Mucosa of descending colon (tissue), 3 donors: ENCODE data around the gene LPIN2. TPM values are rescaled to one million over a fixed set of nuclear protein-coding genes. Genes with fewer than 3 reads are reported as not detected.
"Not testable (repeated sequence)": the region's sequence is repeated elsewhere in the genome, so short reads cannot be mapped to it uniquely, and the experiment has no call there.

Source experiments
- ATAC-seq: fragments of 200-7000 bp; cut with Tn5 transposase; one replicate; pipeline ENCODE4 v1.9.1; 2020; ENCODE audit warnings: mild to moderate bottlenecking, moderate library complexity
- DNase-seq, 3 donors: peaks; one replicate each; pipeline ENCODE4 v3.0.0-alpha.2; 2020
- H3K36me3 ChIP-seq: fragments of 200-600 bp; one replicate; pipeline ENCODE4 v1.8.0; 2021; ENCODE audit warnings: low read depth, mild to moderate bottlenecking
- H3K4me1 ChIP-seq: fragments of 200-600 bp; one replicate; pipeline ENCODE4 v1.8.0; 2021; ENCODE audit warnings: low read depth, mild to moderate bottlenecking
- H3K4me3 ChIP-seq: fragments of 200-600 bp; one replicate; pipeline ENCODE4 v1.8.0; 2021; ENCODE audit warnings: mild to moderate bottlenecking
- H3K9me3 ChIP-seq: fragments of 200-600 bp; one replicate; pipeline ENCODE4 v1.8.0; 2021; ENCODE audit warnings: mild to moderate bottlenecking
- CTCF ChIP-seq: fragments of 200-600 bp; IDR thresholded peaks from one replicate; pipeline ENCODE4 v1.8.0; 2022; ENCODE audit warnings: antibody characterized with exemption, mild to moderate bottlenecking
- intact Hi-C, 2 donors: fragments of 100-400 bp; cut with DNase I in 1 of 2; cut with micrococcal nuclease in 1 of 2; formaldehyde crosslinking; loops; one replicate each; pipeline versions ENCODE4 v1.11.0 to v1.11.1; 2022; cut with DNase I, micrococcal nuclease
- total RNA-seq, 3 donors: library from RNA; stranded (reverse); fragmentation: NEBNext Ultra II Directional in 2 of 3; extraction: Animal tissue kit (Norgen Biotek cat#: 25700) in 2 of 3; gene quantifications; one replicate each; pipeline versions ENCODE4 v1.2.1 to v1.2.4, GENCODE V29; 2021 to 2023
- donor health status: DM: no; HTN: no; CAD: no; lungs with moderate emphysema.
- donor health status: DM: no; HTN: no; CAD: no.
- donor health status: DM: no; HTN: yes; CAD: no.

The LPIN2 gene
- total RNA-seq, 3 donors from 2014 or later = 52.9 to 60.8 (median 59.2) TPM

GRCh38 chr18:3054780-3055179 is 41.8 kb upstream of the LPIN2 start:
- no peak overlapping the region for H3K4me3 ChIP-seq
- intact Hi-C loops = no loop called here
- H3K36me3 ChIP-seq = no peaks in the 10 kb centered on the region
- no peak for TF ChIP-seq CTCF
- ATAC-seq = no peak
- peaks cover 5% of the 10 kb centered on the region for H3K4me1 ChIP-seq
- H3K9me3 ChIP-seq = no peaks in the 10 kb centered on the region
- no peak for DNase-seq

- peaks cover 5% of the 10 kb centered on the region for H3K4me1 ChIP-seq
- DNase-seq (no peak), ATAC-seq (no peak)
- intact Hi-C loops = no loop called here
- no peak overlapping the region for H3K4me3 ChIP-seq
- H3K9me3 ChIP-seq = no peaks in the 10 kb centered on the region
- TF ChIP-seq CTCF = no peak
- H3K36me3 ChIP-seq = no peaks in the 10 kb centered on the region
Measured at GRCh38 chr18:3054214-3054613, 41.3 kb upstream of the LPIN2 start.

- TF ChIP-seq CTCF = no peak
- no peak overlapping the region for H3K4me3 ChIP-seq
- ATAC-seq = no peak
- H3K36me3 ChIP-seq = no peaks in the 10 kb centered on the region
- no peak for DNase-seq
- intact Hi-C loops = no loop called here
- H3K9me3 ChIP-seq = no peaks in the 10 kb centered on the region
- H3K4me1 ChIP-seq = peaks cover 5% of the 10 kb centered on the region
Measured at GRCh38 chr18:3053081-3053480, 40.1 kb upstream of the LPIN2 start.

- Histone ChIP-seq H3K4me1 (peaks cover 5% of the 10 kb centered on the region), H3K36me3 (no peaks in the 10 kb centered on the region), H3K9me3 (no peaks in the 10 kb centered on the region), H3K4me3 (no peak overlapping the region)
- ATAC-seq (no peak), DNase-seq (no peak)
- TF ChIP-seq CTCF = no peak
- intact Hi-C loops = no loop called here
Measured at GRCh38 chr18:3052411-3052758, 39.4 kb upstream of the LPIN2 start.

GRCh38 chr18:3051718-3052410 is 38.9 kb upstream of the LPIN2 start:
- no peaks in the 10 kb centered on the region for H3K36me3 ChIP-seq
- ATAC-seq = peak; percentile 94
- no peak for TF ChIP-seq CTCF
- intact Hi-C loops = no loop called here
- peaks cover 5% of the 10 kb centered on the region for H3K4me1 ChIP-seq
- H3K9me3 ChIP-seq = no peaks in the 10 kb centered on the region
- peak; percentile 61 to 69 (median 63) for DNase-seq
- no peak overlapping the region for H3K4me3 ChIP-seq

GRCh38 chr18:3049897-3050454 is 37.0 kb upstream of the LPIN2 start:
- H3K36me3 ChIP-seq, H3K4me3 ChIP-seq, ATAC-seq, DNase-seq, intact Hi-C loops, H3K9me3 ChIP-seq: not testable (repeated sequence)
- peaks cover 19% of the 10 kb centered on the region for H3K4me1 ChIP-seq
